Testis (tissue), 3 donors: Measurements from ENCODE around the gene KATNB1. TPM values are rescaled to one million over a fixed set of nuclear protein-coding genes. Genes with fewer than 3 reads are reported as not detected.

Experiments used
- DNase-seq: peaks from one replicate; pipeline ENCODE4 v3.0.0-alpha.2; 2019
- H3K27ac ChIP-seq, 2 donors: fragments of 200-600 bp; sonication (generic); one replicate each; pipeline ENCODE4 v1.5.1; 2019
- H3K27me3 ChIP-seq: fragments of 200-600 bp; sonication (generic); one replicate; pipeline ENCODE4 v1.5.1; 2019
- H3K36me3 ChIP-seq: fragments of 200-600 bp; sonication (generic); one replicate; pipeline ENCODE4 v1.5.1; 2017; ENCODE audit warnings: low read depth; ENCODE audit errors: missing control alignments
- H3K4me1 ChIP-seq: fragments of 200-600 bp; sonication (generic); one replicate; pipeline ENCODE4 v1.5.1; 2019
- H3K4me3 ChIP-seq, 2 donors: fragments of 200-600 bp; sonication (generic); one replicate each; pipeline ENCODE4 v1.5.1; 2017 to 2019
- H3K9me3 ChIP-seq: fragments of 200-600 bp; sonication (generic); one replicate; pipeline ENCODE4 v1.5.1; 2017
- CTCF ChIP-seq, 3 experiments: fragments of 450-650 bp in 2 of 3; fragments of 200-600 bp in 1 of 3; sonication (generic) in 1 of 3; IDR thresholded peaks; one replicate each; pipeline ENCODE4 v1.5.1; 2016 to 2019; ENCODE audit warnings: antibody characterized with exemption in 3 of 3, mild to moderate bottlenecking in 2 of 3, moderate library complexity in 1 of 3
- POLR2A ChIP-seq: fragments of 450-650 bp; IDR thresholded peaks from one replicate; pipeline ENCODE4 v1.6.1; 2017; ENCODE audit warnings: antibody characterized with exemption, mild to moderate bottlenecking, moderate library complexity
- WGBS, 2 donors: methylation state at CpG; one replicate each; pipeline ENCODE4 v1.1.5; 2018; 5-methylcytosine and 5-hydroxymethylcytosine counted together
- intact Hi-C: fragments of 100-400 bp; cut with DNase I; formaldehyde crosslinking; loops from one replicate; pipeline ENCODE4 v1.15.1; 2023; ENCODE audit warnings: low total_unique reads
- polyA plus RNA-seq: library from polyadenylated mRNA; stranded (reverse); fragments of 350-450 nt; fragmentation: Illumina TruSeq; extraction: RNeasy Lipid Tissue Mini Kit (QIAGEN cat#74804); gene quantifications from one replicate; pipeline ENCODE4 v1.2.3, GENCODE V29; 2014; ENCODE audit warnings: low read depth, low replicate concordance; ENCODE audit not compliant: insufficient read depth
- total RNA-seq, 2 donors: library from RNA; depleted of rRNA; stranded (reverse); fragments of >200 nt; gene quantifications; one replicate each; pipeline ENCODE4 v1.2.3, GENCODE V29; 2016

The KATNB1 gene
- total and polyA plus RNA-seq, 3 donors from 2014 or later, result 52.7 to 105 (median 53.5) TPM

DNA sequence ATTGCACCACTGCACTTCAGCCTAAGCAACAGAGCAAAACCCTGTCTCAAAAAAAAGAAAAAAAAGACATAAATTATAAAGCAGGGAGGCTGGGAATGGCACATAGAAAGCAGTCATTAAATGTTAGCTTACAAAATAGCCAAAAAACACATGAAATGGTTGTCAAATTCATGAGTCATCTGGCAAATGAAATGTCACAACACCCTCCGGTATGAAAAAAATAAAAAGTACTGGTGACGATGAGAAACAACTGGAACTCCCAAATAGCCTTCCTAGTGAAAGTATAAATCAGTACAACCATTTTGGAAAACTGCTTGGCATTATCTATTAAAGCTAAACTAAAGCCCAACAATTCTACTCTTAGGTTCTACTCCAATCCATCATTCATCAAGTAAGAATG lies 3.5 kb upstream of the KATNB1 start:
- Histone ChIP-seq H3K9me3 (no peaks in the 10 kb centered on the region), H3K4me1 (peaks cover 4% of the 10 kb centered on the region), H3K4me3 (no peak overlapping the region), H3K27me3 (no peaks in the 10 kb centered on the region), H3K27ac (no peak overlapping the region), H3K36me3 (no peaks in the 10 kb centered on the region)
- DNase-seq, result no peak
- WGBS, 2 donors, result 58 to 67% methylated on average over 2 of the region's 2 CpGs
- no peak for TF ChIP-seq POLR2A
- intact Hi-C loops, result no loop called here

- H3K27me3 ChIP-seq, result no peaks in the 10 kb centered on the region
- no peaks in the 10 kb centered on the region for H3K9me3 ChIP-seq
- H3K4me3 ChIP-seq, result no peak overlapping the region
- no peak overlapping the region for H3K27ac ChIP-seq
- WGBS, 2 donors, result 61 to 65% methylated on average over 2 of the region's 2 CpGs
- TF ChIP-seq CTCF (IDR thresholded peaks at IDR 0.05), result no peak
- no peak for TF ChIP-seq POLR2A
- peaks cover 5% of the 10 kb centered on the region for H3K4me1 ChIP-seq
- DNase-seq, result no peak
- no peaks in the 10 kb centered on the region for H3K36me3 ChIP-seq
- intact Hi-C loops, result no loop called here
Observed at GRCh38 chr16:57732714-57733113, 2.9 kb upstream of the KATNB1 start.

GRCh38 chr16:57734308-57734924 lies 1.2 kb upstream of the KATNB1 start:
- Histone ChIP-seq H3K27ac (peak overlapping the region; percentile 78 to 88), H3K36me3 (no peaks in the 10 kb centered on the region), H3K4me1 (peaks cover 5% of the 10 kb centered on the region), H3K9me3 (no peaks in the 10 kb centered on the region), H3K4me3 (peak overlapping the region; percentile 62 to 89), H3K27me3 (no peaks in the 10 kb centered on the region)
- TF ChIP-seq CTCF (IDR thresholded peaks at IDR 0.05), result no peak
- no peak for TF ChIP-seq POLR2A
- WGBS, 2 donors, result 46 to 48% methylated on average over 16 to 20 of the region's 20 CpGs
- no peak for DNase-seq
- intact Hi-C loops, result no loop called here

DNA sequence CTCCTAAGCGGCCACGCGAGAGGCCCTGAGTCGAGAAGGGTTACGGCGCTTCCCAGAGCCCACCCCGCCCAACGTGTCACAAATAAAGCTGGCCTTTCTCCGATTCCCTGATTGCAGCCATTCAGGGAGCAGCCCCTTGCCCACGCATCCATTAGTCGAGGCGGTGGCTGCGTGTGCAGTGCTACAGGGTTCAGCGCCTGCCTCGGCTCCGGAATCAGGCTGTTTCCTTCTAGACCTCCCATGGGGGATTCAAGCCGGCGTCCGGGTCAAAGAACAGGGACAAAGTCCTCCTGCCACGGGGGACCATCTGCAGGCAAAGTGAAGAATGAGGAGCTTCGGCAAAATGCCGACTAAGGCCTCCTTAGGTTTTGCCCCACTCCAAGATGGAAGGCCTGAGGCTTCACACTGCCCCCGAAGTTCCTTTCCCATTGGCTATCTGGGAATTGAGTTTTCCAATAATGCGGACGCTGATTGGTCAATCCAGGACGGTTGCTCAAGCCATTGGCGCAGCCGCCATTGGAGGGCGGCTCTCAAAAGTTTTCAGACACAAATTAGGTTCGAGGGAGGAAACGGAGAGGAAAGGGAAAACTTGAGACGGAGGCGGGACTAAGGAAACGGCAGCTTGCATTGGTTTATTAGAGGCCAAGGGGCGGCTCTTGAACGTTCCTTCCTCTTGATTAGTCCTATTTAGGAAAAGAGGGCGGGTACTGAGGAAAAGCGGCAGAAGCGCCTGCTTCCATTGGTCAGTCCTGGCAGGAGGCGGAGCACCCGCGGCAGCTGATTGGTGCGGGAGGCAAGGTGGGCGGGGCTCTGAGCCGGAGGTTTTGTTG lies 430 bp upstream of the KATNB1 start:
- intact Hi-C loops, result no loop called here
- TF ChIP-seq CTCF (IDR thresholded peaks at IDR 0.05), result no peak
- no peak for TF ChIP-seq POLR2A

DNA sequence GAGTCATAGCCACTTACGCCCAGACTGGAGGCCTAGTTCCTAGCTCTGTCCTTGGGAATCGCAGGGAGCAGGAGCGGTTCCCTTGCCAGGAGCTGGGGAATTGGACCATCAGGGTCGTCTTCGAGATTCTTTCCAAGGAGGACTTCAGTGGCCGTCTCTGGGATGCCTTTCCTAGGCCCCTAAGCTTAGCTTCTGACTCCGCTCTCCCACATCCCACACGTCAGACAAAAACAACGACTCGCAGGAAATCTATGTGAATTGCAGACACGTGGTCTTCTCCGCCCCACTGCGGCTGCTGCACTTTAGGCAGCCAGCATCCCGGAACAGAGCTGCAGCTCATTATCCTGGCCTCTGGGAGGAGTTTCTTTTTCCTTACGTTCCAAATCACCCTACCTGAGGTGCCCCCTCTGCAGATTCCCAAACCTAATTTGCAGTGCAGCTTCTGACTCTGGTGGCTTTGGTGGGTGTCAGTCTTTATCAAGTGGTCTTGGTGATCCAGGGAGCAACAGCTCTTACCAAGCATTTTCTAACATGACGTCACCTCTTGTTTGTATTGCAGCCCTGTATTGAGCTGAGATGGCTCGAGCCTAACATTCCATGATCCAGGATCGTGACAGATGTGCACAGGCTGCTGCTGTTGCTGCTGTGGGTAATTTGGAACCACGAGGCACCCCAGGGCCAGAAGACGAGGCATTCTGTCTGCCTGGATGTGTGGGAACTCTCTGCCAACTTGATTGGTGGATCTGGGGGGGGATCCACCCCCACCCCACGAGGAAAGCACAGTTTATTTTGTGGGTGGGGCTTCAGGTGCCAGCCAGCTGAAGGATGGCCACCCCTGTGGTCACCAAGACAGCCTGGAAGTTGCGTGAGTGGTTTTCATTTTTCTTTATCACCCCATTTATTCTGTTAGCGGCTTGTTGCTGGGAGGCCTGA lies 1.1 kb downstream of the KATNB1 start:
- Histone ChIP-seq H3K36me3 (no peaks in the 10 kb centered on the region), H3K4me3 (peak overlapping the region; percentile 76 to 89), H3K4me1 (peaks cover 5% of the 10 kb centered on the region), H3K9me3 (no peaks in the 10 kb centered on the region), H3K27ac (peak overlapping the region in 1 of 2 donors; percentile 39), H3K27me3 (no peaks in the 10 kb centered on the region)
- peak; percentile 71 for DNase-seq
- TF ChIP-seq CTCF (IDR thresholded peaks at IDR 0.05), result peak in 1 of 3 experiments; percentile 24
- TF ChIP-seq POLR2A, result no peak
- WGBS, 2 donors, result 12% methylated on average over 19 to 23 of the region's 23 CpGs
- intact Hi-C loops, result no loop called here

More for the DNA sequence above, 430 bp upstream of the KATNB1 start:
- H3K27ac ChIP-seq, result peak overlapping the region; percentile 78 to 88
- peaks cover 5% of the 10 kb centered on the region for H3K4me1 ChIP-seq
- H3K27me3 ChIP-seq, result no peaks in the 10 kb centered on the region
- H3K36me3 ChIP-seq, result no peaks in the 10 kb centered on the region
- H3K4me3 ChIP-seq, result peak overlapping the region; percentile 76 to 89
- 0% methylated on average over 29 to 45 of the region's 45 CpGs for WGBS, 2 donors
- no peaks in the 10 kb centered on the region for H3K9me3 ChIP-seq
- DNase-seq, result peak; percentile 100
